SU-DHL-6 (cell line): Measurements from ENCODE around the gene EPS8L1.

Experiments used
- H2AFZ ChIP-seq: fragments of 200-600 bp; sonication (generic); 2 replicates; pipeline ENCODE4 v1.6.1; 2014; ENCODE audit warnings: low read depth, mild to moderate bottlenecking, moderate library complexity, mixed read lengths, antibody characterized with exemption, low read length; ENCODE audit not compliant: severe bottlenecking
- H3F3A ChIP-seq: fragments of 200-600 bp; shearing (Covaris generic); 2 replicates; pipeline ENCODE4 v1.6.0; 2016; ENCODE audit warnings: antibody characterized with exemption, mild to moderate bottlenecking; ENCODE audit not compliant: insufficient read depth
- H3K27ac ChIP-seq: fragments of 200-600 bp; sonication (generic); 2 replicates; pipeline ENCODE4 v1.5.1; 2016; ENCODE audit warnings: low read depth, mild to moderate bottlenecking, low read length, moderate library complexity, mixed read lengths
- H3K27me3 ChIP-seq: fragments of 200-600 bp; sonication (generic), shearing (Covaris generic); 2 replicates; pipeline ENCODE4 v1.6.0; 2014; ENCODE audit warnings: mild to moderate bottlenecking, low read length
- H3K36me3 ChIP-seq: fragments of 200-600 bp; sonication (generic); 2 replicates; pipeline ENCODE4 v1.6.1; 2014; ENCODE audit warnings: mild to moderate bottlenecking, low read length, mixed read lengths
- H3K4me2 ChIP-seq: fragments of 300-600, 200-600 bp; shearing (Covaris generic), sonication (generic); 2 replicates; pipeline ENCODE4 v1.6.0; 2014; ENCODE audit warnings: low read length, low read depth, mild to moderate bottlenecking; ENCODE audit not compliant: poor library complexity, severe bottlenecking
- H3K4me3 ChIP-seq: fragments of 200-600 bp; sonication (generic); 2 replicates; pipeline ENCODE4 v1.5.1; 2014; ENCODE audit warnings: antibody characterized with exemption, low read length, mild to moderate bottlenecking, mixed read lengths; ENCODE audit not compliant: insufficient read depth, poor library complexity, severe bottlenecking
- H3K79me2 ChIP-seq: fragments of 200-600 bp; sonication (generic); 2 replicates; pipeline ENCODE4 v1.6.1; 2014; ENCODE audit warnings: mild to moderate bottlenecking, low read length, moderate library complexity; ENCODE audit not compliant: insufficient read depth
- H3K9ac ChIP-seq: fragments of 200-600 bp; sonication (generic); 2 replicates; pipeline ENCODE4 v1.7.0; 2014; ENCODE audit warnings: mild to moderate bottlenecking, low read length
- H3K9me2 ChIP-seq: fragments of 200-600 bp; sonication (generic); replicated peaks from 2 replicates; pipeline ENCODE4 v1.6.1; 2014; ENCODE audit warnings: low read length; ENCODE audit not compliant: insufficient read depth
- H3K9me3 ChIP-seq: fragments of 200-600 bp; sonication (generic); 2 replicates; pipeline ENCODE4 v1.6.1; 2014; ENCODE audit warnings: low read length, mixed read lengths; ENCODE audit not compliant: insufficient read depth
- H4K20me1 ChIP-seq: fragments of 200-600 bp; sonication (generic); 2 replicates; pipeline ENCODE4 v1.6.1; 2014; ENCODE audit warnings: low read depth, mild to moderate bottlenecking, antibody characterized with exemption, low read length, moderate library complexity, mixed read lengths
- EZH2phosphoT487 ChIP-seq: fragments of 200-600 bp; sonication (generic), shearing (Covaris generic); conservative IDR thresholded peaks from 2 replicates; pipeline ENCODE4 v1.6.1; 2018; ENCODE audit warnings: mild to moderate bottlenecking, antibody characterized with exemption, low read length, moderate library complexity, mixed read lengths
- TF ChIP-seq, protein P1 (sequence below): fragments of 200-600 bp; sonication (generic); IDR thresholded peaks from one replicate; pipeline ENCODE4 v1.5.1; 2017; ENCODE audit warnings: antibody characterized with exemption, mild to moderate bottlenecking, low read length, moderate library complexity; ENCODE audit not compliant: insufficient read depth, poor library complexity, severe bottlenecking

Gene EPS8L1

DNA sequence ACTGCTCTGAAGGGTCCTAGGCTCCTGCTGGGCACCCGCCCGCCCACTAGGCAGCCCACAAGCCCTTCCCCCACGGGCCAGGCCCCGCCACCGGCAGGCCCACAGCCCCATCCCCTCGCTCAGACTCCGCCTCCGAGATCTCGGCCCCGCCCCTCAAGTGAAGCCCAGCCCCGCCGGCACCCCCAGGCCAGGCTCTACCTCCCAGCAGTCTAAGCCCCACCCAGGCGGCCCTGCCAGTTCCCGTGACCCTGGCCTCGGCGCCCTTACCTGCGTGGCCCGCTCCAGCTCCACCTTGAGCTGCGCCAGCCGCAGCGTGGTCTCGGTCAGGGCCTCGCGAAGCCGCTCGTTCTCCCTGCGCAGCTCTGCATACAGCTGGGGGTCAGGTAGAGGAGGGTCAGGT is 16.3 kb downstream of the EPS8L1 start:
- no peak overlapping the region for H3K4me3 ChIP-seq

DNA sequence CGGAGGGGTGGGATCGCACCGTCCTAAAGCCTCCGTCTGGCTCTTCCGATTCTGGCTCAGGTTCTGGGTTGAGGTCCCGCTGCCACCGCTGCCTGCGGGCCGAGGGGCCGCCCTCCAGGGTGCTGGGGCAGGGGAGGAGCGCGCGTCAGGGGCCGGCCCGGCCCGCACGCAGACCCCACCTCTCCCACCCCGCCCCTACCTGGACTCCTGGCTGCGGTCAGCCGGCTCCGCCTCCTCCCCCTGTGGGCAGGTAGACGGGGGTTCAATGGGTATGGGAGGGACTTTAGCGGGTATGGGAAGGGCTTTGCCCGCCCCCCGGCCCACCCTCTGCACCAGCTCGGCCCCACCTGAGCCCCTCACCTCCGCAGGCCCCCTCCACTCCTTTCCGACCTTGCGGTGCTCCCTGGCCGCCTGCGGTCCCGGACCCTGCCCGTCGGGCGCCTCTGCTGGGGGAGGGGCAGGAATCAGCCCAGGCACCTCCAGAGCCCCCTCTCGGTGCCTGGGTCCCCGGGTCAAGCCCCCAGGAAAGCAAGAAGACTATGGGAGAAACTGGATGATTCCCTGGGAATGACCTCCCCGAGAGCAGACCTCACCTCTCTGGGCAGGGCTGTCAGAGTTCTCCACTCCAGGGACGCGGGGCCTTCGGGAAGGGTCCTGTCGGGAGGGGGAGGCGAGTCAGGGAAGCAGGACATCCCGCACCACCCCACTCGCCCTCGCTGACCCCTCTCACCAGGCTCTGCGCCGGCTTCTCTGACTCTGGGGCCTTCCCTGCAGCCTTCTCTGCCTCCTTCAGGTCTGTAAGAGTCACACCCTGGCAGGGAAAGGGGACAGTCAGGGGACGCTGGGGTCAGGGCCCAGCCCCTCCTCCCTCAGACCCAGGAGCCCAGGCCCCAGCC is 17.0 kb downstream of the EPS8L1 start:
- H3K9ac ChIP-seq = no peak overlapping the region
- no peaks in the 10 kb centered on the region for H4K20me1 ChIP-seq
- H3K79me2 ChIP-seq = no peaks in the 10 kb centered on the region
- H3K27ac ChIP-seq = no peak overlapping the region
- H3K9me2 ChIP-seq = no peaks in the 10 kb centered on the region
- H3K4me3 ChIP-seq = no peak overlapping the region
- no peaks in the 10 kb centered on the region for H3K36me3 ChIP-seq
- no peaks in the 10 kb centered on the region for H3F3A ChIP-seq
- H3K4me2 ChIP-seq = no peak overlapping the region
- H3K27me3 ChIP-seq = no peaks in the 10 kb centered on the region
- H3K9me3 ChIP-seq = no peaks in the 10 kb centered on the region
- TF ChIP-seq, protein P1, sequence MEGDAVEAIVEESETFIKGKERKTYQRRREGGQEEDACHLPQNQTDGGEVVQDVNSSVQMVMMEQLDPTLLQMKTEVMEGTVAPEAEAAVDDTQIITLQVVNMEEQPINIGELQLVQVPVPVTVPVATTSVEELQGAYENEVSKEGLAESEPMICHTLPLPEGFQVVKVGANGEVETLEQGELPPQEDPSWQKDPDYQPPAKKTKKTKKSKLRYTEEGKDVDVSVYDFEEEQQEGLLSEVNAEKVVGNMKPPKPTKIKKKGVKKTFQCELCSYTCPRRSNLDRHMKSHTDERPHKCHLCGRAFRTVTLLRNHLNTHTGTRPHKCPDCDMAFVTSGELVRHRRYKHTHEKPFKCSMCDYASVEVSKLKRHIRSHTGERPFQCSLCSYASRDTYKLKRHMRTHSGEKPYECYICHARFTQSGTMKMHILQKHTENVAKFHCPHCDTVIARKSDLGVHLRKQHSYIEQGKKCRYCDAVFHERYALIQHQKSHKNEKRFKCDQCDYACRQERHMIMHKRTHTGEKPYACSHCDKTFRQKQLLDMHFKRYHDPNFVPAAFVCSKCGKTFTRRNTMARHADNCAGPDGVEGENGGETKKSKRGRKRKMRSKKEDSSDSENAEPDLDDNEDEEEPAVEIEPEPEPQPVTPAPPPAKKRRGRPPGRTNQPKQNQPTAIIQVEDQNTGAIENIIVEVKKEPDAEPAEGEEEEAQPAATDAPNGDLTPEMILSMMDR = no peak
- TF ChIP-seq EZH2phosphoT487 = no peak
- no peak overlapping the region for H2AFZ ChIP-seq

More for the DNA sequence above, 16.3 kb downstream of the EPS8L1 start:
- H3K9me3 ChIP-seq = no peaks in the 10 kb centered on the region
- H3F3A ChIP-seq = no peaks in the 10 kb centered on the region
- no peaks in the 10 kb centered on the region for H3K79me2 ChIP-seq
- no peak overlapping the region for H3K4me2 ChIP-seq
- H3K27ac ChIP-seq = no peak overlapping the region
- no peaks in the 10 kb centered on the region for H3K27me3 ChIP-seq
- no peaks in the 10 kb centered on the region for H3K36me3 ChIP-seq
- no peaks in the 10 kb centered on the region for H4K20me1 ChIP-seq
- TF ChIP-seq, protein P1 = no peak
- no peak for TF ChIP-seq EZH2phosphoT487
- H2AFZ ChIP-seq = no peak overlapping the region
- no peaks in the 10 kb centered on the region for H3K9me2 ChIP-seq
- no peak overlapping the region for H3K9ac ChIP-seq

DNA sequence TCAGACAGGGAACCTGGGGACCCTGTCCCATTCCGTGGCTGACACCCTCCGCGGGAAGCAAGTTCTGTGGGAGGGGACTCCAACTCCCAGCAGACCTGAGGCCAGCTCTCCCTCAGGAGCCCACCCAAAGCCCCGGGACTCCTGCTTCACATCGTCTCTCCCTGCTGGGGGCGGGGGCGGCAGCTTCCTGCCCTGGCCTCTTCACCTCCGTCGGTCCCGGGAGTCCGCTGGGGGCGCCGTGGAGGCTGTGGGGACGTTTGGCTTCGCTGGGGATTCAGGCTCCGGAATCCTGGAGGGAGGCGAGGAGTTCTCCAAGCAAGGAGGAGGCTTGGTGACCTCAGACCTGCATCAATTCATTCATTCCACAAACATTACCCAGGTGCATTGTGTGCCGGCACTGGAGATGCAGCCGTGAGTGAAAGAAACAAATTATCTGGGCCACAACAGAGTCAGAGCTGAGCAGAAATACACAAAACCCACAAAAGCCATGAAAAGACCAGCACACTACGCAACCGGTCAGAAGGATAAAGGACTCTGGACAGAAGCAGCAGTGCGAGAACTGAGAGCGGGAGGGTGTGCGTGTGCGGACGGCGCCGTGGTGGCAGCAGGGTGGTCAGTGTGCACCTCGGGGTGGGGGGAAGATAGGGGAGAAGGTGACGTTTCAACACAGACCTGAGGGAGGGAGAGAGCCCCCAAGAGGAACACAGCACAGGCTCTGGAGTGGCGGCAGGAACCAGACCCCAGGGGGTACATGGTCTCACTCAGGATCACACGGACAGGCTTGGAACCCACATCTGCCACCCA is 19.0 kb downstream of the EPS8L1 start:
- no peak for TF ChIP-seq EZH2phosphoT487
- TF ChIP-seq, protein P1 = no peak
- H3K4me2 ChIP-seq = no peak overlapping the region
- H3F3A ChIP-seq = no peaks in the 10 kb centered on the region
- no peaks in the 10 kb centered on the region for H3K9me2 ChIP-seq
- no peaks in the 10 kb centered on the region for H3K9me3 ChIP-seq
- no peak overlapping the region for H2AFZ ChIP-seq
- no peak overlapping the region for H3K4me3 ChIP-seq
- H3K36me3 ChIP-seq = no peaks in the 10 kb centered on the region
- peaks cover 6% of the 10 kb centered on the region; the same call in 1 of the 2 replicates for H3K79me2 ChIP-seq
- H4K20me1 ChIP-seq = no peaks in the 10 kb centered on the region
- H3K27me3 ChIP-seq = no peaks in the 10 kb centered on the region
- H3K27ac ChIP-seq = no peak overlapping the region
- H3K9ac ChIP-seq = no peak overlapping the region
